ENCODE results near the gene ZNF649.
"Not testable (repeated sequence)": the region's sequence is repeated elsewhere in the genome, so short reads cannot be mapped to it uniquely, and the experiment has no call there.

The ZNF649 gene
- 18.5 to 25.0 reads per million in 2 experiments for total RNA-seq

DNA sequence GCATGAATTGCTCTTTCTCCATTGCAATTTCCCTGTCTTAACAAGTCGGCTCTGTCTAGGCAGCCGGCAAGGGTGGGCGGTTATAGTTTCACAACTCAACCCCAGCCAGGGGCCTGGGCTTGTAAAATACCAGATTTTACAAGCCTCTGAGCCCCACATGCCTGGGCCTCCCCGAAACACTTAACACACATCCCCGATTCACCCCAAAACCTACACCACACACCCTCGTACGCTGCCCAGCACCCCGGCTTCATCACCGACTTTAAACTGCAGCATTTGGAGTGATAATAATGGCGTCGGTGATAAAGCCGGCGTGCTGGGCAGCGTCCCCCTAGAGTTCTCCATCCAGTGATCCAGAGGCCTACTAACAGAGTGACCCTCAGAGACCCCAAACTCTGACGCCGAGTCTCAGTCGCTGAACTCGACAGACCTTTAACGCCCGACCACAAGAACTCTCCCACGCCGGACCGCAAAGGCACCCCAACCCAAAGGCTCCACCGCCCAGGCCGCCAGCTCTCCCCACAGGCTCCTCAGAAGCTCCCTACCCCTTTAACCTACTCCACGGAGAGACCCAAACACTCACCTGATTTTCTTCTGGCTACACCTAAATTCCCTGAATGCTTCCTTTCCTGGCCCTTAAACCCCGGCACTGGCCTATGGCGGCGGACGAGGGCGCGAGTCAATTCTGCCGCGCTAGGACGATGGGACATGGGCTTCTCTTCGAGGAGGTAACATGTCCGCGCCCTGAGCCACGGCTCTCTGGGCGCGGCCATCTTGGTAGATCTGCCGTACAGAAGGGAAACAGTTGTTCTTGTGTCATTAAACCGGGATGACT lies at the start of gene ZNF649:
ZNF649 (minus strand) TSS at position 687 of the 835 bp plus-strand sequence. CDS start 4,910 bp downstream, outside the sequence.
- peak; percentile 57 for DNase-seq (ENCODE audit: low read depth)

DNA sequence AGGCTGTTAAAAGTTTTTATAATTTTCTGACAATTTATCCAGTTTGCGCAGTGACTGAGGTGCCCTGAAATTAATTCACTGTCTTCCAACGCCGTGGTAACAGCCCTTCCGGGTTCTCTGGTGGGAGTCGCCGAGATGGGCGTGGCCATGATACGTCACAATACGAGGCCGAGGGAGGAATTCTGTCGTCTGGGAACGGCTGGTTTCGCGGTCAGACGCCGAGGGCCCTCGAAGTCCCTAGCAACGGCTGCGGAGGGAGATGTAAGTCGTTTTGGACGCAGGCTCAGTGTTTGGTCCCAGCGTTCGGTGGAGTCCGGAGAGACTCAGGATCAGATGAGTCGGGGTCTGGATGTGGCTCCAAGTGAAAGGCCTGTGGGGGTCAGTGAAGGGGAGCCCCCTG lies 44.2 kb upstream of the ZNF649 start:
- no peak for DNase-seq (ENCODE audit: low read depth)

GRCh38 chr19:51946602-51947001 lies 41.8 kb upstream of the ZNF649 start:
- DNase-seq (ENCODE audit: low read depth): no peak

GRCh38 chr19:51944798-51945552 lies 40.2 kb upstream of the ZNF649 start:
- DNase-seq (ENCODE audit: low read depth): no peak

DNA sequence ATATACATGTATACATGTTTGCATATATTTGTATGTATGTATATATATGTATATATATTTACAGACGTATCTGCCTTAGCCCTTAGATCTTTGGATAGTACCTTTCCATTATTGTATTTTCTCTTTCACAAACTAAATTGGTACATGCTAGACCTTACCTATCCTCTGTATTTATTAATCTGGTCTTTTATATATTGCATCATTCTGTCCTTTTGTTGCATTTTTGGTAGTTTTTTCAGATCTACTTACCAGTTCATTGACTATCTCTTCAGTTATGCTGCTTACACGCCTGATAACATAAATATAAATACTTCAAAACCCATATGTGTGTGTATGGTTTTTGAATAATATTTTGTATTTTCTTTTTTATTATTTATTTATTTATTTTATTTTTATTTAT lies 34.1 kb upstream of the ZNF649 start:
- DNase-seq (ENCODE audit: low read depth): no peak

DNA sequence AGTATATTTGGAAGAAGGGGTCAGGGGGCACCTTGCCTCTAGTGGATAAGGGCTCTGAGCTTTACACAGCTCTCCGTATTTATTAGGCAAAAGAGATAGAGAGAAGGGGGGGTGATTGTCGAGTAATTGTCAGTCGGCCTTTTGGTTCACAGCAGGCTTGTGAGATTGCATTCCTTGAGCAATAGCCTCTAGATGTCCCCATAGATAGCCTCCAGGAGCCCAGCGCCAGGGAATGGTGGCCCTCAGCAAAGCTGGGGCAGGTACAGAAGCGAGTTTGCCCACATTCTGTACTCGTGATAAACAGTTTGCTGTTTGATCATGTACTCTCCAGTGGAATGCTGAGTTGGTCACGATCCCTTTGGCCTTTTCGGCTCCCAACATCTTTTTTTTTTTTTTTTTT lies 27.1 kb upstream of the ZNF649 start:
- no peak for DNase-seq (ENCODE audit: low read depth)

- no peak for DNase-seq (ENCODE audit: low read depth)
Measured at GRCh38 chr19:51927859-51928258, 23.0 kb upstream of the ZNF649 start.

GRCh38 chr19:51926784-51927741 lies 22.2 kb upstream of the ZNF649 start, which contains the start of gene ZNF613:
TSS of gene ZNF613 (plus strand) at chr19:51927472. CDS start at chr19:51936221, 8,749 bp downstream.
- DNase-seq (ENCODE audit: low read depth): peak; percentile 69

DNA sequence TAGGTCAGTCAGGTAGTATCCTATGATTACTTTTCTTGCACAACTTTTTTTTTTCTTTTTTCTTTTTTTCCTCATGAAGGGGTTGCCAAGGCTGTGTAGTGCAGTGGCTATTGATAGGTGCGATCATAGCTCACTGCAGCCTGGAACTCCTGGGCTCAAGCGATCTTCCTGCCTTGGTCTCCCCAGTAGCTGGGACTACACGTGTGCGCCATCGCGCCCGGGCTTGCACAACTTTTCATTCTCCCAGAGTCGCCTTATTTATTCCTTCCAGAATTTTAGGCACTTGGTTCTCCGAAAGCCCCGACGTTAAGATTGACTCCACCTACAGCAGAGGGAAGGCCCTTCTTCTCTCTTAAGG lies 21.6 kb upstream of the ZNF649 start:
- DNase-seq (ENCODE audit: low read depth): no peak

DNA sequence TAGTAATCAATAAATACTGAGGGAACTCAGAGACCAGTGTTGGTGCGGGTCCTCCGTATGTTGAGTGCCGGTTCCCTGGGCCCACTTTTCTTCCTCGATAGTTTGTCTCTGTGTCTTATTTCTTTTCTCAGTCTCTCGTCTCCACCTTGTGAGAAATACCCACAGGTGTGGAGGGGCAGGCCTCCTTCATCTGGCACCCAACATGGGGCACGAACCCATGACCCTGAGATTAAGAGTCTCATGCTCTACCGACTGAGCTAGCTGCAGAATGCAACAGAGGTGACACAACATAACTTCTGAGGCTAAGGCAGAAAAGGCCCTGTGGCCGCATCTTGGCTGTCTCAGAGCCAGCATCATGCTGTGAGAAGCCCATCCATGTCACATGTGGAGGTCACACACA lies 17.1 kb upstream of the ZNF649 start:
- DNase-seq (ENCODE audit: low read depth): no peak

GRCh38 chr19:51919606-51920005 lies 14.8 kb upstream of the ZNF649 start:
- DNase-seq (ENCODE audit: low read depth): no peak

GRCh38 chr19:51916167-51916566 lies 11.3 kb upstream of the ZNF649 start:
- no peak for DNase-seq (ENCODE audit: low read depth)

DNA sequence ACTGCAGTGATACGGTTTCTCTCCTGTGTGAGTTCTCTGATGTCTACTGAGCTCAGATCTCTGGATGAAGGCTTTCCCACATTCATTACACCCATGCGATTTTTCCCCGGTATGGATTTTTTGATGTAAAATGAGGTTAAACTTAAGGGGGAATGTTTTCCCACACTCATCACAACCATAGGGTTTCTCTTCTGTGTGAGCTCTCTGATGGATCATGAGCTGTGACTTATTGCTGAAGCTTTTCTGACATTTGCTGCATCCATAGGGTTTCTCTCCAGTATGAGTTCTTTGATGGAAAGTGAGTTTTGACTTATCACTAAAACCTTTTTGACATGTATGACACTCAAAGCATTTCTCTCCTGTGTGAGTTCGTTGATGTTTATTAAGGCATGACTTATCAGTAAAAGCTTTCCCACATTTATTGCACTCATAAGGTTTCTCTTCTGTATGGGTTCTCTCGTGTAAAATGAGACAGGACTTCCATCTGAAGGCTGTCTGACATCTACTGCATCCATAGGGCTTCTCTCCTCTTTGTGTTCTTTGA lies 10.6 kb upstream of the ZNF649 start:
- DNase-seq (ENCODE audit: low read depth): no peak

DNA sequence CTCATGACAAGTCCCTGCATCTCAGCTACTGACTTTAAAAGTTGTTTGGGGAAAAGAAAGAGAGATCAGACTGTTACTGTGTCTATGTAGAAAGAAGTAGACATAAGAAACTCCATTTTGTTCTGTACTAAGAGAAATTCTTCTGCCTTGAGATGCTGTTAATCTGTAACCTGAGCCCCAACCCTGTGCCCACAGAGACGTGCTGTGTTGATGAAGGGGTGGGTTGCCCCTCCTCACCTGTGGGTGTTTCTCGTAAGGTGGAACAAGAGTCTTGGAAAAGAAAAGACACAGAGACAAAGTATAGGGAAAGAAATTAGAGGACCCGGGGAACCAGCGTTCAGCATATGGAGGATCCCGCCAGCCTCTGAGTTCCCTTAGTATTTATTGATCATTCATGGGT lies 3.2 kb upstream of the ZNF649 start:
- not testable (repeated sequence) for DNase-seq (ENCODE audit: low read depth)

DNA sequence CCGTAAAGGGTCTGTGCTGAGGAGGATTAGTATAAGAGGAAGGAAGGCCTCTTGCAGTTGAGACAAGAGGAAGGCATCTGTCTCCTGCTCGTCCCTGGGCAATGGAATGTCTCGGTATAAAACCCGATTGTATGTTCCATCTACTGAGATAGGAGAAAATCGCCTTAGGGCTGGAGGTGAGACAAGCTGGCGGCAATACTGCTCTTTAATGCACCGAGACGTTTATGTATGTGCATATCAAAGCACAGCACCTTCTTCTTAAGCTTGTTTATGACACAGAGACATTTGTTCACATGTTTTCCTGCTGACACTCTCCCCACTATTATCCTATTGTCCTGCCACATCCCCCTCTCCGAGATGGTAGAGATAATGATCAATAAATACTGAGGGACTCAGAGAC lies 1.3 kb upstream of the ZNF649 start:
- DNase-seq (ENCODE audit: low read depth): not testable (repeated sequence)

- DNase-seq (ENCODE audit: low read depth): not testable (repeated sequence)
Measured at GRCh38 chr19:51905639-51906038, 822 bp upstream of the ZNF649 start.

DNA sequence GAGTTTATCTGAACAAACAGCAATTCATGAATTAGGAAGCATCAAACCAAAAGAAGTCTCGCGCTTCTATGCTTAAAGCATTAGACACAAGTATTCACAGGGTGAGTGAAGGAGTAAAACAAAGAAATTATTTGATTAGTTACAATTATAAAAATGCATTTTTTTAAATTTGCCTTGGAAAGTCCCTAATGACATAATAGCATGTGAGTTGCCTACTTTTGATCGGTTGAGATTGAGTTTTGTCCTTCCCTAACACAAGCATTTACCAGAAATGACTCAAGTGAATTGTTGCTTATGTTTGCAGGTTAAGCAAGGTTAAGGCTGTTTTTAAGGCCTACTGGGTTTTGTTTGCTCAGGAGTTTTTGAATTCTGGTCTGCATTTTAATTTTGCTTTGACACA lies 389 bp upstream of the ZNF649 start:
- DNase-seq (ENCODE audit: low read depth): no peak

- DNase-seq (ENCODE audit: low read depth): no peak
Measured at GRCh38 chr19:51903192-51903591, 1.6 kb downstream of the ZNF649 start.

DNA sequence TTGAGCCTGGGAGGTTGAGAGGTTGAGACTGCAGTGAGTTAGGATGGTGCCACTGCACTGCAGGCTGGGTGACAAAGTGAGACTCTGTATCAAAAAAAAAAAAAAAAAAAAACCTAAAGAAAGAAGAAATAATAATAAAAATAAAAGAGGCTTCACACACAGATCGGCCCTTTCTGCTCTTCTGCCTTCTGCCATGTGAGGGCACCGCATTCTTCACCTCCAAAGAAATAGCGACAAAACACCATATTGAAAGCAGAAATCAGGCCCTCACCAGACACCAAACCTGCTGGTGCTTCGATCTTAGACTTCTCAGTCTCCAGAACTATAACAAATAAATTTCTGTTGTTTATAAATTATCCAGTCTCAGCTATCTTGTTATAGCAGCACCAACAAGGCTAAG lies 3.0 kb downstream of the ZNF649 start:
- DNase-seq (ENCODE audit: low read depth): no peak

GRCh38 chr19:51891193-51891747 lies 13.5 kb downstream of the ZNF649 start:
- DNase-seq (ENCODE audit: low read depth): no peak

DNA sequence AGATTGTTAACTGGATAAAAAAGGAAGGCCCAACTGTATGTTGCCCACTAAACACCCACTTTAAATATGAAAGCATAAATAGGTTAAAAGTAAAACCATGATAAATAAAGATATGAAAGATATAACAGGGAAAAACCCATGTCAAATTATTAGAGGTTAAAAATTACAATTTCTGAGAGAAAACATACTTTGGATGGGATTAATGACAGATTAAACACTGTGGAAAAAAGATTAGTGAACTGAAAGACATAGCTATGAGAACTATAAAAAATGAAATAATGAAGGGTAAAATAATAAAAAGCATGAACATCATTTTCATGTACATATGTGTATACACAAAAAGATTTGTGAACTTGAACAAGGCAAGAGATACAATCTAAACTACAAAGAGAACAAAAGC lies 14.9 kb downstream of the ZNF649 start:
- DNase-seq (ENCODE audit: low read depth): no peak

All from T follicular helper cell (primary cell).